Measurements from ENCODE around the gene TRIM26. TPM values are rescaled to one million over a fixed set of nuclear protein-coding genes. Genes with fewer than 3 reads are reported as not detected.

Gene TRIM26
- total and polyA plus RNA-seq, 2 of the 13 experiments (the other 11 are each of a cell fraction or from before 2014, with no cell fraction given): 27.1 to 38.7 TPM

DNA sequence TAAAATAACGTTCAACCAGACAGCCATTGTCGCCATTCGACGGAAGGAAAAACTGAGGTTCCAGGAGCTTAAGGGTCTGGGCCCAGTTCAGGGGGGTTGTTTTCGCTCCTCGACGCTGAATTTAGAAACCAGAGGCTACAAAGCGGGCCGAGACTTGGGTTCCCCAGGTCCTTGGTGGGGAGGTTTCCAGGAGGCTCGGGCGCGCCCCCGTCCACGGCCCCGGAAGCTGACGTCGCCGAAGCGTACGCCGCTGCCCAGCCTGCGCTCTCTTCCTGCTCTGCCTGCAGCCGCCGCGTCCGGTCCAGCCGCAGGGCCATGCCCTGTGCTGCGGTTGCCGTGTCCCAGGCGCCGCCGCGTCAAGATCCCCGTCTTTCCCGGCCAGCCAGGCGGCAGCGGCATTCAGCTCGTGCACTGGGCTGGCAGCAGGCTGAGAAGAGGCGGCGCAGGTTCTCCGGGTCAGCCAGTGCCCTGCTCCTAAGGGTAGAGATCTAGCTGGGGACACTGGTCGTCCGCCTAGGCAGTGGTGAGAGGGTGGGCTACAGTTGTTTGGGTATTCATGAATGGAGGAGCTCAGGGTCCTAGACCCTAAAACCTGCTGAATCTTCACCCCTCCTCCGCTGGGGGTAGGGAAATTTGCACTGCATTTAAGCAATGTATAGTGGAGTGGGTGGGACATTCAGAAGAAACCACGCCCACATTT is 901 bp upstream of the TRIM26 start (continued):
- TF ChIP-seq, protein P1, sequence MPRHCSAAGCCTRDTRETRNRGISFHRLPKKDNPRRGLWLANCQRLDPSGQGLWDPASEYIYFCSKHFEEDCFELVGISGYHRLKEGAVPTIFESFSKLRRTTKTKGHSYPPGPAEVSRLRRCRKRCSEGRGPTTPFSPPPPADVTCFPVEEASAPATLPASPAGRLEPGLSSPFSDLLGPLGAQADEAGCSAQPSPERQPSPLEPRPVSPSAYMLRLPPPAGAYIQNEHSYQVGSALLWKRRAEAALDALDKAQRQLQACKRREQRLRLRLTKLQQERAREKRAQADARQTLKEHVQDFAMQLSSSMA (CRISPR knock-in tag; IDR thresholded peaks at IDR 0.05): no peak; the same call in 1 of the 2 replicates
- TF ChIP-seq ATAD3A (CRISPR knock-in tag; IDR thresholded peaks at IDR 0.05) (no peak), NPAS2 (CRISPR knock-in tag; IDR thresholded peaks at IDR 0.05; ENCODE audit: borderline replicate concordance) (no peak), TEAD2 (CRISPR knock-in tag; IDR thresholded peaks at IDR 0.05) (no peak), HNF4G (IDR thresholded peaks at IDR 0.05; ENCODE audit: borderline replicate concordance, low read depth, low read length) (no peak; the same call in 1 of the 2 replicates), HNF4G (CRISPR knock-in tag; IDR thresholded peaks at IDR 0.05; ENCODE audit: borderline replicate concordance, low read depth) (no peak; the same call in 1 of the 2 replicates), ZNF207 (IDR thresholded peaks at IDR 0.05; ENCODE audit: borderline replicate concordance) (no peak), ZFP41 (CRISPR knock-in tag; IDR thresholded peaks at IDR 0.05; ENCODE audit: borderline replicate concordance) (no peak; the same call in 1 of the 2 replicates), STAG1 (CRISPR knock-in tag; IDR thresholded peaks at IDR 0.05) (peak; percentile 15; the same call in 1 of the 2 replicates), ZNF788 (CRISPR knock-in tag; IDR thresholded peaks at IDR 0.05; ENCODE audit: borderline replicate concordance) (peak; percentile 98), ARID2 (CRISPR knock-in tag; IDR thresholded peaks at IDR 0.05; ENCODE audit: borderline replicate concordance) (peak; percentile 36; the same call in 1 of the 2 replicates), ZNF143 (CRISPR knock-in tag; IDR thresholded peaks at IDR 0.05) (peak; percentile 69), SMAD9 (CRISPR knock-in tag; IDR thresholded peaks at IDR 0.05) (peak; percentile 75; the same call in 1 of the 2 replicates), SMAD3 (CRISPR knock-in tag; IDR thresholded peaks at IDR 0.05) (no peak), MYC (CRISPR knock-in tag; IDR thresholded peaks at IDR 0.05; ENCODE audit: borderline replicate concordance) (peak; percentile 91), NONO (IDR thresholded peaks at IDR 0.05) (no peak), NONO (CRISPR knock-in tag; conservative IDR thresholded peaks at IDR 0.05) (peak; percentile 92), ZNF232 (CRISPR knock-in tag; IDR thresholded peaks at IDR 0.05; ENCODE audit: borderline replicate concordance) (peak; percentile 83; the same call in 1 of the 2 replicates), TEAD3 (CRISPR knock-in tag; optimal IDR thresholded peaks at IDR 0.05; ENCODE audit: borderline replicate concordance) (peak; percentile 64)
- TF ChIP-seq, protein P2, sequence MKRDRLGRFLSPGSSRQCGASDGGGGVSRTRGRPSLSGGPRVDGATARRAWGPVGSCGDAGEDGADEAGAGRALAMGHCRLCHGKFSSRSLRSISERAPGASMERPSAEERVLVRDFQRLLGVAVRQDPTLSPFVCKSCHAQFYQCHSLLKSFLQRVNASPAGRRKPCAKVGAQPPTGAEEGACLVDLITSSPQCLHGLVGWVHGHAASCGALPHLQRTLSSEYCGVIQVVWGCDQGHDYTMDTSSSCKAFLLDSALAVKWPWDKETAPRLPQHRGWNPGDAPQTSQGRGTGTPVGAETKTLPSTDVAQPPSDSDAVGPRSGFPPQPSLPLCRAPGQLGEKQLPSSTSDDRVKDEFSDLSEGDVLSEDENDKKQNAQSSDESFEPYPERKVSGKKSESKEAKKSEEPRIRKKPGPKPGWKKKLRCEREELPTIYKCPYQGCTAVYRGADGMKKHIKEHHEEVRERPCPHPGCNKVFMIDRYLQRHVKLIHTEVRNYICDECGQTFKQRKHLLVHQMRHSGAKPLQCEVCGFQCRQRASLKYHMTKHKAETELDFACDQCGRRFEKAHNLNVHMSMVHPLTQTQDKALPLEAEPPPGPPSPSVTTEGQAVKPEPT (CRISPR knock-in tag; IDR thresholded peaks at IDR 0.05; ENCODE audit: low read depth): no peak
- TF ChIP-seq, protein P3, sequence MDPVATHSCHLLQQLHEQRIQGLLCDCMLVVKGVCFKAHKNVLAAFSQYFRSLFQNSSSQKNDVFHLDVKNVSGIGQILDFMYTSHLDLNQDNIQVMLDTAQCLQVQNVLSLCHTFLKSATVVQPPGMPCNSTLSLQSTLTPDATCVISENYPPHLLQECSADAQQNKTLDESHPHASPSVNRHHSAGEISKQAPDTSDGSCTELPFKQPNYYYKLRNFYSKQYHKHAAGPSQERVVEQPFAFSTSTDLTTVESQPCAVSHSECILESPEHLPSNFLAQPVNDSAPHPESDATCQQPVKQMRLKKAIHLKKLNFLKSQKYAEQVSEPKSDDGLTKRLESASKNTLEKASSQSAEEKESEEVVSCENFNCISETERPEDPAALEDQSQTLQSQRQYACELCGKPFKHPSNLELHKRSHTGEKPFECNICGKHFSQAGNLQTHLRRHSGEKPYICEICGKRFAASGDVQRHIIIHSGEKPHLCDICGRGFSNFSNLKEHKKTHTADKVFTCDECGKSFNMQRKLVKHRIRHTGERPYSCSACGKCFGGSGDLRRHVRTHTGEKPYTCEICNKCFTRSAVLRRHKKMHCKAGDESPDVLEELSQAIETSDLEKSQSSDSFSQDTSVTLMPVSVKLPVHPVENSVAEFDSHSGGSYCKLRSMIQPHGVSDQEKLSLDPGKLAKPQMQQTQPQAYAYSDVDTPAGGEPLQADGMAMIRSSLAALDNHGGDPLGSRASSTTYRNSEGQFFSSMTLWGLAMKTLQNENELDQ (CRISPR knock-in tag; IDR thresholded peaks at IDR 0.05; ENCODE audit: borderline replicate concordance): no peak
- TF ChIP-seq, protein P4, sequence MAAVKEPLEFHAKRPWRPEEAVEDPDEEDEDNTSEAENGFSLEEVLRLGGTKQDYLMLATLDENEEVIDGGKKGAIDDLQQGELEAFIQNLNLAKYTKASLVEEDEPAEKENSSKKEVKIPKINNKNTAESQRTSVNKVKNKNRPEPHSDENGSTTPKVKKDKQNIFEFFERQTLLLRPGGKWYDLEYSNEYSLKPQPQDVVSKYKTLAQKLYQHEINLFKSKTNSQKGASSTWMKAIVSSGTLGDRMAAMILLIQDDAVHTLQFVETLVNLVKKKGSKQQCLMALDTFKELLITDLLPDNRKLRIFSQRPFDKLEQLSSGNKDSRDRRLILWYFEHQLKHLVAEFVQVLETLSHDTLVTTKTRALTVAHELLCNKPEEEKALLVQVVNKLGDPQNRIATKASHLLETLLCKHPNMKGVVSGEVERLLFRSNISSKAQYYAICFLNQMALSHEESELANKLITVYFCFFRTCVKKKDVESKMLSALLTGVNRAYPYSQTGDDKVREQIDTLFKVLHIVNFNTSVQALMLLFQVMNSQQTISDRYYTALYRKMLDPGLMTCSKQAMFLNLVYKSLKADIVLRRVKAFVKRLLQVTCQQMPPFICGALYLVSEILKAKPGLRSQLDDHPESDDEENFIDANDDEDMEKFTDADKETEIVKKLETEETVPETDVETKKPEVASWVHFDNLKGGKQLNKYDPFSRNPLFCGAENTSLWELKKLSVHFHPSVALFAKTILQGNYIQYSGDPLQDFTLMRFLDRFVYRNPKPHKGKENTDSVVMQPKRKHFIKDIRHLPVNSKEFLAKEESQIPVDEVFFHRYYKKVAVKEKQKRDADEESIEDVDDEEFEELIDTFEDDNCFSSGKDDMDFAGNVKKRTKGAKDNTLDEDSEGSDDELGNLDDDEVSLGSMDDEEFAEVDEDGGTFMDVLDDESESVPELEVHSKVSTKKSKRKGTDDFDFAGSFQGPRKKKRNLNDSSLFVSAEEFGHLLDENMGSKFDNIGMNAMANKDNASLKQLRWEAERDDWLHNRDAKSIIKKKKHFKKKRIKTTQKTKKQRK (IDR thresholded peaks at IDR 0.05; ENCODE audit: low read length): no peak
